ENCODE measurements around the gene ZNF532. TPM values are rescaled to one million over a fixed set of nuclear protein-coding genes. Genes with fewer than 3 reads are reported as not detected.
A peak's percentile ranks its signal among the peaks of the same experiment; 100 is the strongest.
"Not testable (repeated sequence)": the region's sequence is repeated elsewhere in the genome, so short reads cannot be mapped to it uniquely, and the experiment has no call there.

Gene ZNF532, protein sequence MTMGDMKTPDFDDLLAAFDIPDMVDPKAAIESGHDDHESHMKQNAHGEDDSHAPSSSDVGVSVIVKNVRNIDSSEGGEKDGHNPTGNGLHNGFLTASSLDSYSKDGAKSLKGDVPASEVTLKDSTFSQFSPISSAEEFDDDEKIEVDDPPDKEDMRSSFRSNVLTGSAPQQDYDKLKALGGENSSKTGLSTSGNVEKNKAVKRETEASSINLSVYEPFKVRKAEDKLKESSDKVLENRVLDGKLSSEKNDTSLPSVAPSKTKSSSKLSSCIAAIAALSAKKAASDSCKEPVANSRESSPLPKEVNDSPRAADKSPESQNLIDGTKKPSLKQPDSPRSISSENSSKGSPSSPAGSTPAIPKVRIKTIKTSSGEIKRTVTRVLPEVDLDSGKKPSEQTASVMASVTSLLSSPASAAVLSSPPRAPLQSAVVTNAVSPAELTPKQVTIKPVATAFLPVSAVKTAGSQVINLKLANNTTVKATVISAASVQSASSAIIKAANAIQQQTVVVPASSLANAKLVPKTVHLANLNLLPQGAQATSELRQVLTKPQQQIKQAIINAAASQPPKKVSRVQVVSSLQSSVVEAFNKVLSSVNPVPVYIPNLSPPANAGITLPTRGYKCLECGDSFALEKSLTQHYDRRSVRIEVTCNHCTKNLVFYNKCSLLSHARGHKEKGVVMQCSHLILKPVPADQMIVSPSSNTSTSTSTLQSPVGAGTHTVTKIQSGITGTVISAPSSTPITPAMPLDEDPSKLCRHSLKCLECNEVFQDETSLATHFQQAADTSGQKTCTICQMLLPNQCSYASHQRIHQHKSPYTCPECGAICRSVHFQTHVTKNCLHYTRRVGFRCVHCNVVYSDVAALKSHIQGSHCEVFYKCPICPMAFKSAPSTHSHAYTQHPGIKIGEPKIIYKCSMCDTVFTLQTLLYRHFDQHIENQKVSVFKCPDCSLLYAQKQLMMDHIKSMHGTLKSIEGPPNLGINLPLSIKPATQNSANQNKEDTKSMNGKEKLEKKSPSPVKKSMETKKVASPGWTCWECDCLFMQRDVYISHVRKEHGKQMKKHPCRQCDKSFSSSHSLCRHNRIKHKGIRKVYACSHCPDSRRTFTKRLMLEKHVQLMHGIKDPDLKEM (N-terminal part only)
- 17.3 and 42.6 TPM in 2 replicates for total RNA-seq (ENCODE audit: low replicate concordance)

DNA sequence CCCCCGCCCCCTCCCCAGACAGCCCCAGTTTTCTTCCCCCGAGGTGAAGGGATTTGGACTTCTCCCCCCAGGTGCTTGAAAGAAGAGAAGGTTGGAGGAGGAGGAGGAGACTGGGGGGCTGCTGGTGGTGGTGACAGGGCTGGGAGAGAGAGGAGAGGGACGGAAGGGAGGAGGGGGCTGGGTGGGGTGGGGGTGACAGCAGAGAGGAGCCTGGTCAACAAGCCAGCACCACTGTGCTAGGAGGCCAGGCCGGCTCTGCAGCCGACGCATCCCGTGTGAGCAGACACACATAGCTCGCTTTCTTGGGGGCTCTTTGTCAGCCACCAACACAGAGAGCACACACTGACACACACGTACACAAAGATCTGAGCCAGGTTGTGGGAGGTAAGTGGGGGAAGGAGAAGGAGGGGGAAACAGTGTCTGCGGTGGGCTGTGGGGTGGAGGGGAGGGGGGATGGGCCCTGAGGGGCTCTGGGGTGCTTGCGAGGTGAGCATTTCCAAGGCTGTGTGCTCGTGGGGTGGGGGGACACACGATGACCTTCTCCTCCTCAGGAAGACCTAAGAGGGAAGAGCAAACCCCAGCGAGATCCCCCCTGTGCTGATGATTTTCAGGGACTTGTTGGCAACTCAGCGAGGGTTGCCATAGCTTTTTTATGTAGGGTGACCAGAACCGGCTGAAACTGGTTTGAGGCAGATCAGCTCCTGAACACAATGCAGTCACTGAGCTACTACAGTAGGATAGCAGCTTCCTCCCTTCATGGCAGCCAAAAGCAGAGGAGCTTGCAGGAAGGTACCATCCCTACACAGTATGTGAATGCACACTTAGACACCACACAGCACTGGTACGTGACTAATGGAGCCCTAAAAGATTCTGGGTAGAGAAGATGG lies at the start of gene ZNF532:
TSS of gene ZNF532 (plus strand) at position 732 of the 887 bp plus-strand sequence. CDS start 53,411 bp downstream, outside the sequence.
- DNase-seq (ENCODE audit: low read depth), result peak; percentile 79
- H3K4me3 ChIP-seq (ENCODE audit: low read depth, low read length), result peak within 1 kb of the TSS; percentile 57
- TF ChIP-seq, protein P1, sequence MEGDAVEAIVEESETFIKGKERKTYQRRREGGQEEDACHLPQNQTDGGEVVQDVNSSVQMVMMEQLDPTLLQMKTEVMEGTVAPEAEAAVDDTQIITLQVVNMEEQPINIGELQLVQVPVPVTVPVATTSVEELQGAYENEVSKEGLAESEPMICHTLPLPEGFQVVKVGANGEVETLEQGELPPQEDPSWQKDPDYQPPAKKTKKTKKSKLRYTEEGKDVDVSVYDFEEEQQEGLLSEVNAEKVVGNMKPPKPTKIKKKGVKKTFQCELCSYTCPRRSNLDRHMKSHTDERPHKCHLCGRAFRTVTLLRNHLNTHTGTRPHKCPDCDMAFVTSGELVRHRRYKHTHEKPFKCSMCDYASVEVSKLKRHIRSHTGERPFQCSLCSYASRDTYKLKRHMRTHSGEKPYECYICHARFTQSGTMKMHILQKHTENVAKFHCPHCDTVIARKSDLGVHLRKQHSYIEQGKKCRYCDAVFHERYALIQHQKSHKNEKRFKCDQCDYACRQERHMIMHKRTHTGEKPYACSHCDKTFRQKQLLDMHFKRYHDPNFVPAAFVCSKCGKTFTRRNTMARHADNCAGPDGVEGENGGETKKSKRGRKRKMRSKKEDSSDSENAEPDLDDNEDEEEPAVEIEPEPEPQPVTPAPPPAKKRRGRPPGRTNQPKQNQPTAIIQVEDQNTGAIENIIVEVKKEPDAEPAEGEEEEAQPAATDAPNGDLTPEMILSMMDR (IDR thresholded peaks at IDR 0.05; ENCODE audit: insufficient read depth, low read length), result no peak

DNA sequence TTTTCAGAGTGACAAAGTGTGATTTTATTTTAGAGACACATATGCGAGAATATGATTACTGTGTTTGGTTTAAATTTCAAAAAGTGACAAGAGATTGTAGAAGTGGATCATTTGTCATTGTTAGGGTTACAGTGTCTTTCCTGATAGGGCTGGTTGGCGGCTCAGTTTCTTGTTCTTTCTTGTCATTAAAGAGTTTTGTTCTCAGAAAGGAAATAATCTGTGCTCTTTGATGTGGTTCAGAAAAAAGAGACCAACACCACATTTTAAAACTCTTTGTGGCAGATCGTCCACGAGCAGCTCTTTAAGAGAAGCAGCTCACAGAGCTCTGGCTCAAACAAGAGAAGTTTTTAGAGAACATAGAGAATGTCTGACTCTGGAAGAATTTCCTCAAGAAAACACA lies 45.6 kb upstream of the ZNF532 start:
- TF ChIP-seq, protein P1 (IDR thresholded peaks at IDR 0.05; ENCODE audit: insufficient read depth, low read length), result no peak
- DNase-seq (ENCODE audit: low read depth), result no peak
- no peak overlapping the region for H3K4me3 ChIP-seq (ENCODE audit: low read depth, low read length)

DNA sequence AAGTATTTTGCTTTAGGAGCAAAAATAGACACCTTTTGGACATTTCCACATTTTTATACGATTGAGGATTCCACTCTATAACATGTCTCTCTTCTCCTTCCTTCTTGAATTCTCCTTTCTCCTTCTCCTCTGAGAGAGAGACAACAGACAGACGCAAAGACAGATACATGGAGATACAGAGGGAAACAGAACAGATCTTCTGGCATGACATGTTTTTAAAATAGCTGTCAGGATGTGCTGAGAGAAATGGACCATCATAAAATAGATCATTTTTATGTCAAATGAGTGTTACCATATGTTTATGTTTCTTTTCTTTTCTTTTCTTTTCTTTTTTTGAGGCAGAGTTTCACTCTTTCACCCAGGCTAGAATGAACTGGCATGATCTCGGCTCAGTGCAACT lies 44.4 kb upstream of the ZNF532 start:
- H3K4me3 ChIP-seq (ENCODE audit: low read depth, low read length), result no peak overlapping the region
- DNase-seq (ENCODE audit: low read depth), result no peak
- TF ChIP-seq, protein P1 (IDR thresholded peaks at IDR 0.05; ENCODE audit: insufficient read depth, low read length), result no peak

DNA sequence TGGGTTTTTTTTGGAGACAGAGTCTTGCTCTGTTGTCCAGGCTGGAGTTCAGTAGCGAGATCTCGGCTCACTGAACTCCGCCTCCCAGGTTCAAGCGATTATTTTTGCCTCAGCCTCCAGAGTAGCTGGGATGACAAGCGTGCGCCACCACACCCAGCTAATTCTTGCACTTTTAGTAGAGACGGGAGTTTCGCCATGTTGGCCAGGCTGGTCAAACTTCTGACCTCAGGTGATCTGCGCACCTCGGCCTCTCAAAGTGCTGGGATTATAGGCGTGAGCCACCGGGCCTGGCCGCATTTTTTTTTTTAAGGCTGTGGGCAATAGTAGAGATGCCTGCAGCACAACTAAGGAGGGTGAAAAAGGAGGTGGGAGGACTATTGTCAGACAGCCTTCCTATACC lies 41.7 kb upstream of the ZNF532 start:
- DNase-seq (ENCODE audit: low read depth), result no peak
- TF ChIP-seq, protein P1 (IDR thresholded peaks at IDR 0.05; ENCODE audit: insufficient read depth, low read length), result no peak
- H3K4me3 ChIP-seq (ENCODE audit: low read depth, low read length), result no peak overlapping the region

- DNase-seq (ENCODE audit: low read depth), result no peak
- TF ChIP-seq, protein P1 (IDR thresholded peaks at IDR 0.05; ENCODE audit: insufficient read depth, low read length), result no peak
- no peak overlapping the region for H3K4me3 ChIP-seq (ENCODE audit: low read depth, low read length)
Observed at GRCh38 chr18:58823412-58823811, 41.3 kb upstream of the ZNF532 start.

- DNase-seq (ENCODE audit: low read depth); H3K4me3 ChIP-seq (ENCODE audit: low read depth, low read length): not testable (repeated sequence)
Observed at GRCh38 chr18:58826926-58827325, 37.8 kb upstream of the ZNF532 start.
